Adrenal gland (tissue), 5 donors: ENCODE results near the gene NCAPG2.

ENCODE experiments used
- CTCF ChIP-seq, 6 experiments: fragments of 450-650 bp in 4 of 6; fragments of 200-600 bp in 2 of 6; sonication (generic) in 1 of 6; IDR thresholded peaks; 1 replicate in 5 of 6; 2 replicates in 1 of 6; pipeline versions ENCODE4 v1.5.1 to v1.8.0; 2016 to 2021; ENCODE audit warnings: antibody characterized with exemption in 6 of 6, mild to moderate bottlenecking in 2 of 6, moderate library complexity in 1 of 6
- POLR2A ChIP-seq, 2 donors: fragments of 450-650 bp; IDR thresholded peaks; one replicate each; pipeline ENCODE4 v1.6.1; 2017; ENCODE audit warnings: antibody characterized with exemption in 2 of 2, mild to moderate bottlenecking in 2 of 2, moderate library complexity in 1 of 2
- donor health status: DM: no; HTN: no; CAD: no.

- TF ChIP-seq CTCF (IDR thresholded peaks at IDR 0.05) (no peak), POLR2A (IDR thresholded peaks at IDR 0.05) (no peak)
These were observed 107.9 kb downstream of the NCAPG2 start for GRCh38 chr7:158596745-158597144.
